Neural crest cell (in vitro differentiated cells): Measurements from ENCODE around the gene DERA. TPM values are rescaled to one million over a fixed set of nuclear protein-coding genes. Genes with fewer than 3 reads are reported as not detected.

Source experiments
- DNase-seq: peaks from one replicate; pipeline ENCODE4 v3.0.0; 2021; ENCODE audit warnings: low read depth, mixed read lengths, low spot score
- H3K27ac Mint-ChIP-seq: one replicate; pipeline ENCODE4 v1.8.0; 2021; ENCODE audit warnings: mild to moderate bottlenecking, mixed read lengths; ENCODE audit not compliant: unreplicated experiment
- H3K27me3 Mint-ChIP-seq: 2 replicates; pipeline ENCODE4 v1.8.0; 2021; ENCODE audit warnings: low read depth, mild to moderate bottlenecking, mixed read lengths
- H3K36me3 Mint-ChIP-seq: 2 replicates; pipeline ENCODE4 v1.8.0; 2021; ENCODE audit warnings: low read depth, mild to moderate bottlenecking, mixed read lengths
- H3K4me1 Mint-ChIP-seq: 2 replicates; pipeline ENCODE4 v1.8.0; 2021; ENCODE audit warnings: mixed read lengths
- H3K4me3 Mint-ChIP-seq: one replicate; pipeline ENCODE4 v1.8.0; 2021; ENCODE audit warnings: mild to moderate bottlenecking, mixed read lengths
- H3K9me3 Mint-ChIP-seq: 2 replicates; pipeline ENCODE4 v1.8.0; 2021; ENCODE audit warnings: mixed read lengths
- total RNA-seq: library from RNA; stranded (reverse); gene quantifications from 2 replicates; pipeline ENCODE4 v1.2.1, GENCODE V29; 2021
- TF ChIP-seq, protein P1 (sequence below): fragments of 200-600 bp; sonication (generic); conservative IDR thresholded peaks from 2 replicates; pipeline ENCODE4 v1.5.0; 2021; ENCODE audit warnings: antibody characterized with exemption, mild to moderate bottlenecking

The DERA gene
- total RNA-seq, 1 donor from 2014 or later: 34.1 TPM

DNA sequence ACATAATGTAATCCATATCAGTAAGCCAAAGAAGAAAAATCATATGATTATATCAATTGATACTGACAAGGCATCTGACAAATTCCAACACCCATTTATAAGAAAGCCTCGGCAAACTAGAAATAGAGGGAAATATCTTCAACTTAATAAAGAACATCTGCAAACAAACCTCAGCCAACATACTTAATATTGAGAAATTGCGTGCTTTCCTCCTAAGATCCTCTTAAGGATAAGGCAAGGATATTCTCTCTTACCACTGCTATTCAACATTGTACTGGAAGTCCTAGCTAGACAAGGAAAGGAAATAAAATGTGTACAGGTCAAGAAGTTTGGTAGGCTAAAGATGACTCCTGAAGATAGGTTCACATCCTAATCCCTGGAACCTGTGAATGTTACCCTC is 115.9 kb downstream of the DERA start:
- Mint-ChIP-seq H3K27me3 (no peaks in the 10 kb centered on the region), H3K4me3 (no peak overlapping the region), H3K27ac (no peak overlapping the region), H3K9me3 (peaks cover 14% of the 10 kb centered on the region), H3K36me3 (peaks cover 21% of the 10 kb centered on the region), H3K4me1 (no peaks in the 10 kb centered on the region)
- DNase-seq: no peak
- TF ChIP-seq, protein P1, sequence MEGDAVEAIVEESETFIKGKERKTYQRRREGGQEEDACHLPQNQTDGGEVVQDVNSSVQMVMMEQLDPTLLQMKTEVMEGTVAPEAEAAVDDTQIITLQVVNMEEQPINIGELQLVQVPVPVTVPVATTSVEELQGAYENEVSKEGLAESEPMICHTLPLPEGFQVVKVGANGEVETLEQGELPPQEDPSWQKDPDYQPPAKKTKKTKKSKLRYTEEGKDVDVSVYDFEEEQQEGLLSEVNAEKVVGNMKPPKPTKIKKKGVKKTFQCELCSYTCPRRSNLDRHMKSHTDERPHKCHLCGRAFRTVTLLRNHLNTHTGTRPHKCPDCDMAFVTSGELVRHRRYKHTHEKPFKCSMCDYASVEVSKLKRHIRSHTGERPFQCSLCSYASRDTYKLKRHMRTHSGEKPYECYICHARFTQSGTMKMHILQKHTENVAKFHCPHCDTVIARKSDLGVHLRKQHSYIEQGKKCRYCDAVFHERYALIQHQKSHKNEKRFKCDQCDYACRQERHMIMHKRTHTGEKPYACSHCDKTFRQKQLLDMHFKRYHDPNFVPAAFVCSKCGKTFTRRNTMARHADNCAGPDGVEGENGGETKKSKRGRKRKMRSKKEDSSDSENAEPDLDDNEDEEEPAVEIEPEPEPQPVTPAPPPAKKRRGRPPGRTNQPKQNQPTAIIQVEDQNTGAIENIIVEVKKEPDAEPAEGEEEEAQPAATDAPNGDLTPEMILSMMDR: no peak

DNA sequence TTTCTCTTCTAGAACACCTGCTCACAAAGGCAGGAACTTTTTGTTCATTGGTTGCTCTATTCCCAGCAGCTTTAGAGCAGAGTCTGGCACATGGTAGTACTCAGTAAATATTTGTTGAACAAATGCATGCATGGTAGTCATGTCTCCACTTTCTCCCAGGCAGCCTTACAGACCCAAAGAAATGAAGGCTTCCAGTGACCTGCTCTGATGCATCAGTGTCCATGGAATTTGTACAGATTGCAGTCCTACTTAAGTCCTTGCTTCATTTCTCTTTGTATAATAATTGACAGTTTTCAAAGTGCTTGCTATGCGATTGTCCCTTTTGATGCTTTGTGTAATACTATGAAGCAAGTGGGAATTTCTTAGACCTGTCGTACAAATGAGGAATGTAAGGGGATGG is 119.6 kb downstream of the DERA start:
- H3K4me1 Mint-ChIP-seq: peaks cover 3% of the 10 kb centered on the region
- no peak for DNase-seq
- H3K9me3 Mint-ChIP-seq: no peaks in the 10 kb centered on the region
- H3K4me3 Mint-ChIP-seq: no peak overlapping the region
- no peaks in the 10 kb centered on the region for H3K27me3 Mint-ChIP-seq
- H3K36me3 Mint-ChIP-seq: peaks cover 2% of the 10 kb centered on the region
- H3K27ac Mint-ChIP-seq: no peak overlapping the region
- TF ChIP-seq, protein P1: no peak

DNA sequence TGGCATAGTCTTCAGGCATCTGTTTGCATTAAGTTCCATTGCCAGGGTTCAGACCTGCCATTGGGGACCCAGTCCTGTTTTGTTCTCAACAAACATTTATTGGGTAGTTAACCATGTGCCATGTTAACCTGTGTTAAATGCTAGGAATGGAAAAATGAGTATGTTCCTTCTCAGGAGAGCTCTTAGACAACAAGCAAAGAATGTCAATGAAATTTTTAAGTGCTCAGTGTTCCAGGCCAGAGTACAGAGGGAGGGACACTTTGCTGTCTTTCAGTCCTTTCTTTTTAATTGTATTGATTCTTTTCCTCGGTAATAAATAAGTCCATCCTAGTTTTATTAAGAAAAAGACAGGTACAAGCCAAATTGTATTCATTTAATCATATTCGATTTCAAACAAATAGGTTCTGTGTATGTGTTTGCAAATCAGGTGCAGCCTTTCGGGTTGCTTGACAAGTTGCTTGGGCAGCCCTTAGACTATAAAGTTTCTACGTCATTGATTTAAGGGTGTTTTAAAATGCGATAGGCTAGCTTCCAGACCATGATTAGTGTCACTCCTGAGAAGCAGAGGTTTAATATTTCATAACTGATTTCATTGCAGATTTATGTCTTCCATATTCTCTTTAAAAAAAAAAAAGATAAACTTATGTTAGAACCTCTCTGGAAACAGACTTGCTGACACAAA is 123.1 kb downstream of the DERA start:
- Mint-ChIP-seq H3K4me1 (peaks cover 7% of the 10 kb centered on the region), H3K36me3 (peaks cover 2% of the 10 kb centered on the region), H3K9me3 (no peaks in the 10 kb centered on the region), H3K27ac (no peak overlapping the region), H3K27me3 (no peaks in the 10 kb centered on the region), H3K4me3 (no peak overlapping the region)
- no peak for DNase-seq
- TF ChIP-seq, protein P1: no peak

DNA sequence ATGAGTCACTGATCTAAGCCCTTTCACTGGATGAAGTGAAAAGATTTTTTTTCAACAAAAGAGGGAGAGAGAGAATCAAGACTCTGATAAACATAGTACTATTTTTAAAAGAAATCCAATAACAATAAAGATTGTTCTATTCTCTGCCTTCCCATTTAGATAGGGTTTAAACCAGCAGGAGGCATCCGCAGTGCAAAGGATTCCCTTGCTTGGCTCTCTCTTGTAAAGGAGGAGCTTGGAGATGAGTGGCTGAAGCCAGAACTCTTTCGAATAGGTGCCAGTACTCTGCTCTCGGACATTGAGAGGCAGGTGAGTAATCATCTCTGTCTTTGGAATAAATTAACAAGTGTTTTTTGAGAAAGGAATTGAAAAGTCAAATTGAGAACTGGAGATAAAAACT is 124.9 kb downstream of the DERA start:
- H3K27ac Mint-ChIP-seq: no peak overlapping the region
- TF ChIP-seq, protein P1: no peak
- H3K4me1 Mint-ChIP-seq: peaks cover 7% of the 10 kb centered on the region
- no peaks in the 10 kb centered on the region for H3K9me3 Mint-ChIP-seq
- no peaks in the 10 kb centered on the region for H3K27me3 Mint-ChIP-seq
- no peak overlapping the region for H3K4me3 Mint-ChIP-seq
- peaks cover 5% of the 10 kb centered on the region for H3K36me3 Mint-ChIP-seq
- no peak for DNase-seq

DNA sequence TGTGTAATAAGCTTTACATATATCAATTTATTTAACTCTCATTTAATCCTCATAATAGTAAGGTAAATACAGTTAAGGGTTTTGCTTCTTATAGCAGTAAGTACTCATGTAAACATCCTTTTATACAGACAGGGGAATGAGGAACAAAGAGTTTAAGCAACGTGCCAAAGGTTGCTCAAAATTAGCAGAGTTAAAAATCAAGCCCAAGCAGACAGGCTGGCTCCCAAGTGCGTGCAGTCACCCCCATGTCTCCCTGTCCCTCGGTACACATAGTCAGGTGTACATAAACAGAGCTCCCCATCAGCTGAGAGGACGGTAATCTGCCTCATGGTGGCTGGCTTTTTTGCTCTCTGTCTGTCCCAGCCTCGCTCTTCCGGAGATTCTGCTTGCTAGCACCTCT is 126.4 kb downstream of the DERA start:
- peaks cover 7% of the 10 kb centered on the region for H3K4me1 Mint-ChIP-seq
- no peak for DNase-seq
- peaks cover 8% of the 10 kb centered on the region for H3K36me3 Mint-ChIP-seq
- peaks cover 4% of the 10 kb centered on the region for H3K9me3 Mint-ChIP-seq
- TF ChIP-seq, protein P1: no peak
- no peak overlapping the region for H3K4me3 Mint-ChIP-seq
- no peaks in the 10 kb centered on the region for H3K27me3 Mint-ChIP-seq
- no peak overlapping the region for H3K27ac Mint-ChIP-seq
